ENCODE measurements around the gene UBA6. TPM values are rescaled to one million over a fixed set of nuclear protein-coding genes. Genes with fewer than 3 reads are reported as not detected.

Gene UBA6
- total and polyA plus RNA-seq, 9 donors: 26.3 to 58.6 (median 36.0) TPM

DNA sequence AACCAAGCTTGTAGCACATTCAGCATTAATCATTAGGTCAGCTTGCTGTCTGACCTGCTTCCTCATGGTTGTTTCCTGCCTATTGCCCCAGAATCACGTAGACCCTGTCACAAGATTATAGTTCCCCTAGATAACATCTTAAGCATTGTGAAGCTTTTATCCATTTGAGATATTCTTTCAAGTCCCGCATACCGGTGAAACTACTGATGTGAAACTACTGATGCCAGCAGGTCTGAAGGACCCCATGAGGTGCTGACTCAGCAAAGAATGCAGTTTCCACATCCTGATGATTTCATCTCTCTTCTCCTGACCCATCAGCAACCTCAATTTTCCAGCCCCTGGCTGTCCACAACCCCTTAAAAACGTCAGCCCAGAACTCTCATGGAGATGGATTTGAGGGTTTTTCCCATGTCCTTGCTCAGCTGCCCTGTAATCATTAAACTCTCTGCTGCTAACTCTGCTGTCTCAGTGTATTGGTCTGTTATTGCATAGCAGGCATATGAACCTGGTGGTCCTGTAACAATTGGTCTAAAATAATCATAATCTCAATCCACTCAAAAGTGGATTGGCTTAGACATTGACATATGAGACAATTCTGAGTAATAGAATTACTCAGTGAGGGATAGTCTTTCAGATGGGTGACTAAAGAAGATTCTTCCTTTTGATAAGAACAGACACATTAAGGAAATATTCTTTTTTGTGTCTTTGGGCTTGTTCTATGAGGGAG lies 26.3 kb upstream of the UBA6 start:
- Histone ChIP-seq H3K4me1 (ENCODE audit: control insufficient read depth, insufficient read depth, low read length) (no peaks in the 10 kb centered on the region), H3K27me3 (ENCODE audit: control insufficient read depth, insufficient read depth, low read length) (no peaks in the 10 kb centered on the region), H3K27ac (ENCODE audit: low read length) (no peak overlapping the region), H3K4me3 (ENCODE audit: low read length) (no peak overlapping the region), H3K36me3 (ENCODE audit: control insufficient read depth, insufficient read depth, low read length) (peaks cover 3% of the 10 kb centered on the region), H3K9me3 (replicated peaks; ENCODE audit: control insufficient read depth, low read depth, low read length) (peaks cover 3% of the 10 kb centered on the region)
- WGBS (ENCODE audit: insufficient coverage): 94% methylated on average over 3 of the region's 4 CpGs
- peak; percentile 13 for DNase-seq

DNA sequence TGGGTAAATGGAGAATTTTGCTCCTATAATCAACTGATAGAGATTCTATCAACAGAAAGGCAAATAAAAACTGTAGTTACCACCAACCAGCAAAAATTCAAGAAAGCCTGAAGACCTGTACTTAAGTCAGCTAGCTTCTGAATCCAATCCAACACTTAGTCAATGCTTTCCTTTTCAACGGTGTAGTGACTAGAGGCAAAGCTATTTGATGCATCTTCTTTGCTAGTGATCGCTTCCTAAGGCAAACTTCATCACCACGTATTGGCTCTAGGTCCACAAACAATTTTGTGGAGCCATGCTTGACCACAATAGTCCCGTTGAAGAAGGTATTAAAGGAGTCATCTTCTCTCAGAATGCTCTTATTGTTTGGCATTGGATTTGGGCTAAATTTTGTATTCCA lies 25.0 kb upstream of the UBA6 start:
- Histone ChIP-seq H3K4me3 (ENCODE audit: low read length) (no peak overlapping the region), H3K27ac (ENCODE audit: low read length) (no peak overlapping the region), H3K27me3 (ENCODE audit: control insufficient read depth, insufficient read depth, low read length) (no peaks in the 10 kb centered on the region), H3K9me3 (replicated peaks; ENCODE audit: control insufficient read depth, low read depth, low read length) (peaks cover 3% of the 10 kb centered on the region), H3K4me1 (ENCODE audit: control insufficient read depth, insufficient read depth, low read length) (no peaks in the 10 kb centered on the region), H3K36me3 (ENCODE audit: control insufficient read depth, insufficient read depth, low read length) (peaks cover 11% of the 10 kb centered on the region)
- WGBS (ENCODE audit: insufficient coverage): 93% methylated on average over 2 of the region's 4 CpGs
- no peak for DNase-seq

DNA sequence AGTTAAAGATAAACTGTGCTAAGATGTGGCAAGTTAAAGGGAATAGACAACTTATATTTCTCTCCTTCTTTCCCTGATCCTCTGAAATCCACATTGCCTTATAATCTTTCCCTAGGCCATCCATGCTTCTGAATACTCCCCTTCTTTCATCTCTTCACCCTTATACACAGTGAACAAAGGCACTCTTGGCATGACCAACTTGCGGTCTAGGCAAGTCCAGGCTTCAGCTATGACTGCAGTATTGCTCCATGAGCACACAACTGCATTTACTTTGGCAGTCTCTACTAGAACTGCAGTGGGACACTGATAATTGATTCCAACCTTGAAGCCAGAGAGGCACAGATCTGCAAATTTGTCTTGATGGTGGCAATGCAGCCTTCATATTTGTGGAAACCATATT lies 24.2 kb upstream of the UBA6 start:
- no peak overlapping the region for H3K27ac ChIP-seq (ENCODE audit: low read length)
- DNase-seq: no peak
- peaks cover 19% of the 10 kb centered on the region for H3K36me3 ChIP-seq (ENCODE audit: control insufficient read depth, insufficient read depth, low read length)
- no peak overlapping the region for H3K4me3 ChIP-seq (ENCODE audit: low read length)
- H3K9me3 ChIP-seq (replicated peaks; ENCODE audit: control insufficient read depth, low read depth, low read length): peaks cover 3% of the 10 kb centered on the region
- H3K27me3 ChIP-seq (ENCODE audit: control insufficient read depth, insufficient read depth, low read length): no peaks in the 10 kb centered on the region
- 88% methylated on average over 1 of the region's 1 CpG for WGBS (ENCODE audit: insufficient coverage)
- H3K4me1 ChIP-seq (ENCODE audit: control insufficient read depth, insufficient read depth, low read length): no peaks in the 10 kb centered on the region

DNA sequence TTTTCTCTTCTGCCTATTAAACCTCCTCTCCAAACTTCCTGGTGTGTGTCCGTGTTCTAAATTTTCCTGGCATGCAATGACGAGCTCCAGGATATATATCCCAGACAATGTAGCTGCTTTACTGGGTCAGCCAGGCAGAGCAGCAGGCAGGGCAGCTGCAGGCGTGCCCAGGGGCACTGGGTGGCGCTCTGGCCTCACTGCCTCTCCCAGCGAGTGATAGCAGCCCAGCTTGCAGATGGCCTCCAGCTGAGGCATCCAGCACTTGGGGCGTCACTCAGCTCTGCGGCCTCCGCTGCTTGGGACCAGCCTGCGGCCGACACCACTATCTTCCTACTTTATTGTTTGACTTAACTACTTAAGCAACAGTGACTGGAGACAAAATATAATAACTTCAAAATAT lies 23.0 kb upstream of the UBA6 start:
- 58% methylated on average over 4 of the region's 10 CpGs for WGBS (ENCODE audit: insufficient coverage)
- H3K4me3 ChIP-seq (ENCODE audit: low read length): no peak overlapping the region

DNA sequence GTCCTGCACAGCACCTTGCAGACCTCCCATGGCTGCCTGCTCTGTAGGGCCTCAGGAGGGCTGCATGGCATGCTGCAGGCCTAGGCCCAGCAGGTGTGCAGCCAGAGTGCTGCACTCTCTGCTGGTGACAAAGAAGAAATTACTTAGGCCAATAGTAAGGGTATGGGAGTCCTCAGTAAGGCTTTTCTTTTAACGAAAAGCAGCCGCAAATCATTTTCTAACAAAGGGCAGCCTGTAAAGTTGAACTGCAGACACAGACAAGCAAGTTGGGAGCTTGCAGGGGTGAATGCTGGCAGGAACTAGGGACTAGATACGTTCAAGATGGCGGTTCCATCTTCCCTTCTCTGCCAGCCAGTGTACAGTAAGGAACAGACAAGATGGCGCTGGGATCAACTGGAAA lies 22.4 kb upstream of the UBA6 start:
- WGBS (ENCODE audit: insufficient coverage): 93% methylated on average over 5 of the region's 5 CpGs
- no peak for DNase-seq
- H3K27ac ChIP-seq (ENCODE audit: low read length): no peak overlapping the region
- H3K4me1 ChIP-seq (ENCODE audit: control insufficient read depth, insufficient read depth, low read length): no peaks in the 10 kb centered on the region
- peaks cover 3% of the 10 kb centered on the region for H3K9me3 ChIP-seq (replicated peaks; ENCODE audit: control insufficient read depth, low read depth, low read length)
- no peak overlapping the region for H3K4me3 ChIP-seq (ENCODE audit: low read length)
- no peaks in the 10 kb centered on the region for H3K27me3 ChIP-seq (ENCODE audit: control insufficient read depth, insufficient read depth, low read length)
- H3K36me3 ChIP-seq (ENCODE audit: control insufficient read depth, insufficient read depth, low read length): peaks cover 20% of the 10 kb centered on the region

More for the DNA sequence above, 23.0 kb upstream of the UBA6 start:
- DNase-seq: no peak
- H3K27me3 ChIP-seq (ENCODE audit: control insufficient read depth, insufficient read depth, low read length): no peaks in the 10 kb centered on the region
- H3K4me1 ChIP-seq (ENCODE audit: control insufficient read depth, insufficient read depth, low read length): no peaks in the 10 kb centered on the region
- peaks cover 3% of the 10 kb centered on the region for H3K9me3 ChIP-seq (replicated peaks; ENCODE audit: control insufficient read depth, low read depth, low read length)
- H3K36me3 ChIP-seq (ENCODE audit: control insufficient read depth, insufficient read depth, low read length): peaks cover 20% of the 10 kb centered on the region
- H3K27ac ChIP-seq (ENCODE audit: low read length): no peak overlapping the region

DNA sequence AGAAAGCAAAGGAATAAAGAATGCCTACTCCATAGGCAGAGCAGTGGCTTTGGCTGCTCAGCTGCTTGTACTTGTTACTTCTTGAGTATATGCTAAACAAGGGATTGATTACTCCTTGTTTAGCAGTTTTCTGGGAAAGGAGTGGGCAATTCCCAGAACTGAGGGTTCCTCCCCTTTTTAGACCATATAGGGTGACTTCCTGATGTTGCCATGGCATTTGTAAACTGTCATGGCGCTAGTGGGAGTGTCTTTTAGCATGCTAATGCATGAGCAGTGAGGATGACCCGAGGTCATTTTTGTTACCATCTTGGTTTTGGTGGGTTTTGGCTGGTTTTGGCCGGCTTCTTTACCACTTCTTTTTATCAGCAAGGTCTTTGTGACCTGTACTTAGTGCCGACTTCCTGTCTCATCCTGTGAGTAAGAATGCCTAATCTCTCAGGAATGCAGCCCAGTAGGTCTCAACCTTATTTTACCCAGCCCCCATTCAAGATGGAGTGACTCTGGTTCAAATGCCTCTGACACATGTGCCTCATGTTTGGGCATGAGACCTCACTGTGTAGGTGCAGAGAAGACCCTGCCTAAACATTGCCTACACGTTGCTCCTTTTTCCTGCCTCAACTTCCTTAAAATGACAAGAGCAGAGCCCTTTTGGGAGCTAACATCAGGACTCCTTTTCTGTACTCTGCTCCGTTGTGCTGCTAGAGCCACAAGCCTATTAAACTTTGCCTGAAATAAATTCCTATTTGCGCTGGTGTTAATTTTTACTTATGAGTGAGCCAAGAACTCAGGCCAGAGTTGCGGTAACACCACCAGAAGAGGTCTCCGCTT lies 21.0 kb upstream of the UBA6 start:
- no peaks in the 10 kb centered on the region for H3K9me3 ChIP-seq (replicated peaks; ENCODE audit: control insufficient read depth, low read depth, low read length)
- peaks cover 21% of the 10 kb centered on the region for H3K36me3 ChIP-seq (ENCODE audit: control insufficient read depth, insufficient read depth, low read length)
- no peak overlapping the region for H3K4me3 ChIP-seq (ENCODE audit: low read length)
- H3K4me1 ChIP-seq (ENCODE audit: control insufficient read depth, insufficient read depth, low read length): no peaks in the 10 kb centered on the region
- no peak overlapping the region for H3K27ac ChIP-seq (ENCODE audit: low read length)
- DNase-seq: no peak
- H3K27me3 ChIP-seq (ENCODE audit: control insufficient read depth, insufficient read depth, low read length): no peaks in the 10 kb centered on the region
- 89% methylated on average over 4 of the region's 9 CpGs for WGBS (ENCODE audit: insufficient coverage)

DNA sequence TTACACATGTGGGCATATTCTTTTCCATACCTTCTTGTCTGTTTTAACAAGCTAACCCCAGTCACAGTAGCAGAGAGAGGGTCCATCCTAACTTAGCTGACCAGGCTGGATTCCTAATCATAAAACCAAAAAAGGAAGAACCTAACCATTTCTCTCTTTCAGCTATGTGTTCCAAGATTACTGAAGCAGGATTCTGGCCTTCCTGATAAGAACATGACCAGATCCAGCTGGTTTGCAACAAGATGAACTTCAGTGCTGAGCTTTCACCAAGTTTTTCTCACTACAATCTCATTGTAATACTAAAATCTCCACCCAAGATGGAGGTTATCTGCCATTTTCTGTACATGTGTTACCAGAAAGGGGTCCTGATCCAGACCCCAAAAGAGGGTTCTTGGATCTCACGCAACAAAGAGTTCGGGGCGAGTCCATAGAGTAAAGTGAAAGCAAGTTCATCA lies 20.4 kb upstream of the UBA6 start:
- H3K9me3 ChIP-seq (replicated peaks; ENCODE audit: control insufficient read depth, low read depth, low read length): no peaks in the 10 kb centered on the region
- no peak for DNase-seq

DNA sequence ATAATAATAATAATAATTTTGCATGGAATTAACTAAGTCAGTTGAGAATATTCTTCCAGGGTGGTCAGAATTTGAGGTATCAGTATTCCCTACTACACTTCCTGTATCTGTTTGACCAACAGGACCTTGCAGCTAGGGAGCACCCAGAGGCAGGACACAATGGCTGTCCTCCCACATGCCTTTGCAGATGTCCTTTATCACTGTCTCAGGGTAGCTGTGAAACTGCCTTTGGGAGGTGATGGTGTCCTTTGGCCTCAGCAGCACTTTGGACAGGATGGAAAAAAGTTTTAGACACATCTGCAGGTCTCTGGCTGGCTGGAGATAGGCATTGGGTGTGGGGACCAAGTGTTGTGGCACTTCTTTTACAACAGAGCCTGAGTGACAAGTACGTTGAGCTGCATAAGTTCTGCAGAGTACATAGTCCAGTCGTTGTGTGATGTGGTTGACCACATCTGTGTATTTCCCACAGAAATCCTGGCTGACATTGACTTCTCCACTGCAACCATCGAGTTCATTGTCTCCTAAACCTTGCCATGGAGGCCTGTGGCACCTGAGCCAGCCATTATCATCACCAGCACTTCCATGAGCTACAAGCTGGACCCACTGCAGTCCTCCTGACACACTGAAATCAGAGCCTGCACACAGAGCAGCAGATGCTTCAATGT lies 19.1 kb upstream of the UBA6 start:
- Histone ChIP-seq H3K4me3 (ENCODE audit: low read length) (no peak overlapping the region), H3K27ac (ENCODE audit: low read length) (no peak overlapping the region), H3K27me3 (ENCODE audit: control insufficient read depth, insufficient read depth, low read length) (no peaks in the 10 kb centered on the region), H3K9me3 (replicated peaks; ENCODE audit: control insufficient read depth, low read depth, low read length) (no peaks in the 10 kb centered on the region), H3K4me1 (ENCODE audit: control insufficient read depth, insufficient read depth, low read length) (no peaks in the 10 kb centered on the region), H3K36me3 (ENCODE audit: control insufficient read depth, insufficient read depth, low read length) (peaks cover 25% of the 10 kb centered on the region)
- 94% methylated on average over 3 of the region's 3 CpGs for WGBS (ENCODE audit: insufficient coverage)
- DNase-seq: no peak

More for the DNA sequence above, 20.4 kb upstream of the UBA6 start:
- no peaks in the 10 kb centered on the region for H3K27me3 ChIP-seq (ENCODE audit: control insufficient read depth, insufficient read depth, low read length)
- no peak overlapping the region for H3K4me3 ChIP-seq (ENCODE audit: low read length)
- no peaks in the 10 kb centered on the region for H3K4me1 ChIP-seq (ENCODE audit: control insufficient read depth, insufficient read depth, low read length)
- no peak overlapping the region for H3K27ac ChIP-seq (ENCODE audit: low read length)
- no CpG with 5 or more reads among the region's 3 CpGs for WGBS (ENCODE audit: insufficient coverage)
- peaks cover 23% of the 10 kb centered on the region for H3K36me3 ChIP-seq (ENCODE audit: control insufficient read depth, insufficient read depth, low read length)

DNA sequence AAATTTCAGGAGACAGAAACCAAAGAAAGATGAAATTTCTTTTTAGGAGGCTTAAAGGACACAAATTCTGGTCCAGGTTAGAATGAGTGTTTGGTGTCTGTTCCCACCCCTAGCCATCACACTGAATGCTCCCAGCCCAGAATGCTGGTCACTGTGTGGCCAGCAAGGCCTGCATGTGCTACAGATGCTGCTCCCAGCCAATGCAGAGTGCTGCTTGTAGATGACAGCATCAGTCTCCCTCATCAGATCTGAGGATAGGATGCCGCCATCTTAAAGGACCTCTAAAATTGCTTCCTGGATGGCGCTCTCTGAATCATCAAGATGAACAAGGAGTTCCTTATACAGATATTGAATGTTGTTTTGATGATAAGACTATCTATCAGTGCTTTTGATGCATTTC lies 17.9 kb upstream of the UBA6 start:
- H3K27ac ChIP-seq (ENCODE audit: low read length): no peak overlapping the region
- WGBS (ENCODE audit: insufficient coverage): no CpG with 5 or more reads among the region's 2 CpGs
- no peaks in the 10 kb centered on the region for H3K27me3 ChIP-seq (ENCODE audit: control insufficient read depth, insufficient read depth, low read length)
- no peaks in the 10 kb centered on the region for H3K4me1 ChIP-seq (ENCODE audit: control insufficient read depth, insufficient read depth, low read length)
- no peak overlapping the region for H3K4me3 ChIP-seq (ENCODE audit: low read length)
- H3K9me3 ChIP-seq (replicated peaks; ENCODE audit: control insufficient read depth, low read depth, low read length): no peaks in the 10 kb centered on the region
- H3K36me3 ChIP-seq (ENCODE audit: control insufficient read depth, insufficient read depth, low read length): peaks cover 25% of the 10 kb centered on the region
- DNase-seq: no peak

DNA sequence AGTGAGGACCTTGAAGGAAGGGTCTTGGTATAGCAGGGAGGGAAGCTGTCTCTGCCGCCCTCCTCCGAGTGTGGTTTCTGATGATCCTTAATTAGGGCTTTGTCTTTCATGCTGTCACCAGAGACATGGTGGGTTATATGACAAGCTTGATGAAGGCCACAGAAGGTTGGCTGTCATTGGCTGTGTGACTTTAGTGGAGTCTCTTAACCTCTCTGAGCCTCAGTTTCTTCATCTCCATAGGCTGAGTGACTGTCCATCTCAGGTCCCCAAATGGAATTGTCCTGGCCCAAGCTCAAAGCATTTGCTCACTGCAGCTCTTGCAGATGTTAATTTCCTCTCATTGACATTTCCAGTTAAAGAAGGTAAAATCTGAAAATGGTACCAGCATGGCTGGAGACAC lies 16.6 kb upstream of the UBA6 start:
- peaks cover 25% of the 10 kb centered on the region for H3K36me3 ChIP-seq (ENCODE audit: control insufficient read depth, insufficient read depth, low read length)
- no peaks in the 10 kb centered on the region for H3K27me3 ChIP-seq (ENCODE audit: control insufficient read depth, insufficient read depth, low read length)
- no peaks in the 10 kb centered on the region for H3K9me3 ChIP-seq (replicated peaks; ENCODE audit: control insufficient read depth, low read depth, low read length)
- no peak for DNase-seq
- no peak overlapping the region for H3K27ac ChIP-seq (ENCODE audit: low read length)
- no peaks in the 10 kb centered on the region for H3K4me1 ChIP-seq (ENCODE audit: control insufficient read depth, insufficient read depth, low read length)
- no peak overlapping the region for H3K4me3 ChIP-seq (ENCODE audit: low read length)
- 86% methylated on average over 2 of the region's 2 CpGs for WGBS (ENCODE audit: insufficient coverage)
